Activated CD4-positive, alpha-beta T cell treated with anti-CD3 and anti-CD28 coated beads, Interleukin-2, amount 50 U/mL, for 48 hours (primary cell): Measurements from ENCODE around the gene FHIT.

Experiments
- DNase-seq, 2 experiments: peaks; one replicate each; pipeline ENCODE4 v3.0.0-alpha.2; 2020

The FHIT gene

DNA sequence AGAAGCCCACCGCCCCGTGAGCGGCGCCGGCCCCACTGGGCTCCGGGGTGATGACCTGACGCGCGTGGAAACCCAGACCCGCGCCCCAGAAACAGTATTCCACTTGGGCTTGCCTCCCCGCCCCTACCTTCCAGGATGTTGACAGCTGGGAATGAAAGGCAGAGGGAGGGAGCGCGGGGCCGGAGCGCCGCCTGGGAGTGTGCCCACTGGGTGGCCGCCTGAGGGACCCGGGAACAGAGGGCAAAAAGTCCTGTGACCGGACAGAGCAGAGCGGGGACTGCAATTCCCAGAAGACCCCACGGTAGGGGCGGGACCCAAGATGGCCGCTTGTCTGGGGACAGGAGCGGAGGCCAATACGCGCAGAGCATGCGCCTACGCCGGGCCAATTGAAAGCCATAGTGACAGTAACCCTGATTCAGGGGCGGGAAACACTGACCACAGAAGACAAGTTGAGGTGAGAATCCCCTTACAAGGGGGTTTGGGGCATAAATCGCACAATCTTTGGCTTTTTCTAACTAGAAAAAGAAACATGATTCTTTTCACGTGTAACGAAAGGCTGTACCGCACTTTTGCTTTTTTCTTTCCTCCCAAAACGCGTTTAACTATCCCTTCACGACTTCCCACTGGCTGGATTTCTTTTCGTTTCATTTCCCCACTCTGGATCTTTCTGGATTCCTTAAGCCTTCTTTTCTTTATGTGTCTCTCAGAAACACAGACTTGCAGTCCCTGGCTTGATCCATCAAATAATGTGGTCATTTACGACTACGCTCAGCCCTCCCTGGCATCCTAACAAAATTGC, at the start of gene FHIT:
Gene FHIT (minus strand): TSS at position 279 of the 799 bp plus-strand sequence.
- peak; percentile 91 to 94 for DNase-seq

- DNase-seq, result no peak
Observed at GRCh38 chr3:61300786-61301185, 49.5 kb upstream of the FHIT start.

DNA sequence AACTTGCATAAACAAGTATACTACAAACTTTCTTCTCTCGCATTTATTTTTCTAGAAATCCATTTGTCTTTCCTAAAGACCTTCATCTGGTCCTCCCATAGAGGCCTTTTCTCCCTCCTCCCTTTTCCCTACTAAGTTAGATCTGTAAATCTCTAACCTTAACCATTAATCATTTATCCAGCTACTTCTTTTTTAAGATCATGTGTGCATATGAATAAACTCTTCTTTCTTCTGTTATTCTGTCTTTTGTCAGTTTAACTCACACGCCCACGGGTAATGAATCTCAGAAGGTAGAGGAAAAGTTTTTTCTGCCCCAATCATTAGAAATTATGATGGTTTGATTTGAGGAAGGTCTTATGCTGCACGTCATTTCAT, 48.7 kb upstream of the FHIT start:
- DNase-seq, result no peak

GRCh38 chr3:61299343-61300005, 48.2 kb upstream of the FHIT start:
- DNase-seq, result no peak

GRCh38 chr3:61297821-61298220, 46.6 kb upstream of the FHIT start:
- no peak for DNase-seq

- DNase-seq, result no peak
Observed at GRCh38 chr3:61288446-61288845, 37.2 kb upstream of the FHIT start.

DNA sequence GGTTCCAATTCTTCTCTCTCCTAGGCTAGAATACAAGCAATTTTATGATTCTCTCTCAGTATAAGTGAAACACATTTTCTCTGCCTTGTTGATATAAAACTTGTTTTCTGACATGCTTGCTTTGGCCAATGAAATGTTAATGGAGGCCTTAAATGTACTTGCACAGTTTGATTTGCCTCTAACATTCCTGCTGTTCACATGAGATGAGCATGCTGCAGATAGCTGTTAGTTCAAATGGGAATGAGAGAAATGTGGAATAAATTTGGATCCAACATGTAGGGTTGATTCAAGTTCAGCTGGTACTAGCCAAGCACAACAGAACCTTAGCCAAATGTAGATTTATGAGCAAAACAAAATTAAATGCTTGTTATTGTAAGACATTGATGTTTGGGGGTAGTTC, 32.6 kb upstream of the FHIT start:
- DNase-seq, result no peak

- DNase-seq, result no peak
Observed at GRCh38 chr3:61278713-61279112, 27.5 kb upstream of the FHIT start.

GRCh38 chr3:61277411-61277810, 26.2 kb upstream of the FHIT start:
- DNase-seq, result no peak

- no peak for DNase-seq
Observed at GRCh38 chr3:61269435-61269834, 18.2 kb upstream of the FHIT start.

DNA sequence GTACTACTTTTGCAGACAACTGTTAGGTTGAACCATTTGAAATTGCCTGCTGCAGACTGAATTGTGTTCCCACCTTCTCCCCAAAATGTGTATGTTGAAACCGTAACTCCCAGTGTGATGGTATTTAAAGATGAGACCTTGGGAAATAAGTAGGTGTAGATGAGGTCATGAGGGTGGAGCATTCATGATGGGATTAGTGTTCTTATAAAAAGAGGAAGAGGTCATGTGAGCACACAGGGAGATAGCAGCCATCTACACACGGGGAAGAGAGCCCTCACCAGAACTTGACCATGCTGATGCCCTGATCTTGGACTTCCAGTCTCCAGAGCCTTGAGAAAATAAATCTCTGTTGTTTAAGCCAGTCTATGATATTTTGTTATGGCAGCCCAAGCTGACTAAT, 17.4 kb upstream of the FHIT start:
- no peak for DNase-seq

DNA sequence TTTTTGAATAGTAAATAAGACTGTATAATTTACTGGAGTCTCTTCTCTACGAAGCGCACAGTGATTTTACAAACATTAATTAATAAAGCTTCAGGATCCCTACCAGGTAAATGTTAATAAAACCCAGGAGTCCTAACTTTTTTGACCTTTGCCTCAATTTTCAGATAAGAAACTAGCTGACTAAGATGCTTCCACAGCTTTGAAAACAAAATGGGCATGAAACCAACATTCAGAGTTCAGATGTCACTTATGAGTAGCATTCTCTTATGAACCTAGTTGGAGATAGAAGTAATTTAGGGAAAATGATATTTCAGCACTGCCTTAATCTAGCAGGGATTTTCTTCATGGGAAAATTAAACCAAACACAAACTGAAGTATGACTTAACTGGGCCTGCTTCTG, 13.0 kb upstream of the FHIT start:
- DNase-seq, result no peak

- DNase-seq, result no peak
Observed at GRCh38 chr3:61257148-61257547, 5.9 kb upstream of the FHIT start.

DNA sequence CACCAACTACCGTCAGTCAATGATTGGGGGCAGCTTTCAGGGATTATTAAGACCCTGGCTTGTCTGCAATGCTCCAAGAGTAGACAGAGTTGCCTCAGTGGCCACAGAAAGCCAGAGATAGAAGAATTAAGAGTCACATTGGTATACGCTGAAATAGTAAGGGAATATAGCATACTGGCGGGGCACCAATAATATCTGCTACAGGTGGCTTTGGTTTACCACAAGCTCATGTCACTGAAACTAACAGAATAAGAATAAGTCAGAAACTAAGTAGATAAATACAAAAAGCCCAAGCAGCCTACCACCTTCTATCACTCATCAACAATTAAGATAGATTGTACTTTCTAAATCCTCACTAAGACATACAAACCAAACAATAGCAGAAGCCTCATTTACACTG, 2.5 kb upstream of the FHIT start:
- DNase-seq, result no peak

DNA sequence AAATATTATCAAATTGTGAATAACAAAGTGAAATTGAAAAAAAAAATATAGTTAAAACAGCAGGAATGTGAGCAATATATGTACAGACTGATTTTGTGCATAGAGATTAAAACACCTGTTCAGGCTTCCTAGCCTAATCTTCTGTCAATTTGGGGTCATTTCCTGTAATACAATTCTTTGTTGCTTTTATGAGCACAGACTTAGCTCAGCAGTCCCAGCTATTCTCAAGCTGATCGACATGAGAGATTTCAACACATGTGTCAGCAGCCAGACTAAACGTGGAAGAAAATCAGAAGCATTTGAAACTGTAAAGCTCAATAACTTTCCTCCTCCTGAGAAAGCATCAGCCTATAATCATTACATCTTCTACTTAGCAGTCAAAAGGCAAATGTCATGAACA, 1.6 kb upstream of the FHIT start:
- no peak for DNase-seq

GRCh38 chr3:61250784-61251173, 473 bp downstream of the FHIT start:
- peak; percentile 29 to 32 for DNase-seq

DNA sequence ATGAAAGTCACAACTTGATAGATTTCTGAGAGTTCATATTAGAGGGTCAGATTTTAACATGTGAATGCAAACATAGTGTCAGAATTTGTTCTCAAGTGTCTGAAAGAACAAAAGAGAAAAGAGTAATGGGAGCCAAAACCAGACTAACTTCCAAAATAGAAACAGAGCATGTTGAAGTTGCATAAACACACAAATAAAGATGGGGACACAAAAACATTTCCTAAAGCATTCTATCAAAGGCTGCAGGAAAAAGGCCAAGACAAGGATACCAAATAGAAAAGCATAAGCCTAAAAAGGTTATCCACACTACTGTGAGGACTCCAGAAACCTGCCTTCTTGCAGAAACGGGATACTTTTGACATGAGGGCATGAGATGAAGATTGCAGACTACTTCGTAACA, 2.8 kb downstream of the FHIT start:
- no peak for DNase-seq

GRCh38 chr3:61247191-61247590, 4.1 kb downstream of the FHIT start:
- DNase-seq, result no peak

DNA sequence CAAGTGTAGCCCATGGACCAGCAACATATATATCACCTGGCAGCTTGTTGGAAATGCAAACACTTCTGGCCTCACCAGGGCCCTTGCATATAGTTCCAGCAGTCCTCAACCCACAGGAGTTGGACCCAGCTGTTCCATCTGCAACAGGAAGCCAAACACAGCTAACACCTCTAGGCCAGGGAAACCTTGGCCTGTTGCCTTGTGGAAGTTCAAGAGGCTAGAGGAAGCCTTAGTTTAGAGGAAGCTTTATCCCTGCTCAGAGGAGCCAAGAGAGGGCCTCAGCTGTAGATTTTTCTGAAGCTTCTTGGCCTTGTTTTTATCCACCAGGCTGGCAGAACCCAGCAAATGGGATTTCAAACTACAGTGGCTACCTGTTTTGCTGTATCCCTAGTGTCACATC, 11.4 kb downstream of the FHIT start:
- DNase-seq, result no peak

DNA sequence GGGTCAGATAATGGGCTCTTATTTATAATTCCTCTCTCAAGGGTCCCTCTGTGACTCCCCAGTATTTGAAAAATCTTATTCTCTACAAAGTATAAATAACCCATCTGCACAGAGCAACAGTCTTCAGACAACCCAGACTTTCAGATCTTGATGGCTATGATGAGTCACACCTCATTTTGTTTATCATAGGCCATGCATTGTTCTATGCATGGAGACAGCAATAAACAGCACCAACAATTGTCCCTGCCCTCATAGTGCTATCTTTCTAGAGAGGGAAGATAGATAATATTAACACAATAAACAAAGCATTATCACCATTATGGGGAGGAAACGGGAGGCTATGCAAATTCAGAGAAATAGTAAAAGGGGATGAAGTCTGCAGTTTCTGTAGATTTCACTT, 13.4 kb downstream of the FHIT start:
- DNase-seq, result no peak

DNA sequence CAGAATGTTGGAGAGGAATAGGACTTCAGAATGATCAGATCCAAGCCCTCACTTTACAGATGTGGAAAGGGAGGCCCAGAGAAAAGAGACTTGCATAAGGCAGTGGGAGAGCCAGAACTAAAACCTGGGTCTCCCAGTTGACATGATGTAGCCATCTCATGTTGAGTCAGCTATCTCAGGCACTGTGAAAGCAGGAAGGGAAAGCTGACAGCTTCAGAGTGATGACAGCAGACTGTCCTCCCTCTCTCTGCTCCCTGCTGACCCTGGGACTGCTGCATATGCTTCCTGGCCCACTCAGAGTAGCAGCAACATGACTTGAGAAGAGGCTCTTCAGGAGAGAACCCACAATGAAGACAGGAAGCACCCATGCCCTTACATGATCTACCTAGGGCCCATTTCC, 14.7 kb downstream of the FHIT start:
- DNase-seq, result no peak

DNA sequence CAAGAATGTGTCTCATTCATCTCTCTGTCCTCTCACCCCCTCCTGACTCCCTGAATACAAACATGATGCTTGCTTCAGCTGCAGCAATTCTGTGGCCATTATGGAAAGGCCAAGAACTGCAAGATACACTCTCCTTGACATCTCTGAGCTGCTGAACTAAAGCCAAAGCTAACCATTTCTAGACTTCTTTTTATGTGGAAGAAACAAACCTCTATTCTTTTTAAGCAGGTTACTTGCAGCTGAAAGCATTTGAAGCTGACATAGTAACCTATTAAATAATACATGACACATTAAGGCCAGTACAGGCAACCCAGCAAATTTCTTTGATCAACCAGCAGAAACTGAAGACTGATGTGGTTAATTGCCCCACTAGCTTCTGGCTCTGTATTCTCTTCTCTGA, 17.5 kb downstream of the FHIT start:
- DNase-seq, result no peak

- no peak for DNase-seq
Observed at GRCh38 chr3:61231693-61232092, 19.6 kb downstream of the FHIT start.

GRCh38 chr3:61227799-61228198, 23.5 kb downstream of the FHIT start:
- DNase-seq, result no peak

- DNase-seq, result no peak
Observed at GRCh38 chr3:61226166-61226686, 25.0 kb downstream of the FHIT start.
